Cardiac muscle cell (in vitro differentiated cells and primary cell): ENCODE results near the gene SH3BP1. TPM values are rescaled to one million over a fixed set of nuclear protein-coding genes. Genes with fewer than 3 reads are reported as not detected.
"Not testable (repeated sequence)": the region's sequence is repeated elsewhere in the genome, so short reads cannot be mapped to it uniquely, and the experiment has no call there.

Experiments
- DNase-seq, 2 donors: peaks; one replicate each; pipeline versions ENCODE4 v3.0.0 to v3.0.0-alpha.2; 2010 to 2017; ENCODE audit warnings: low read depth in 1 of 2, low spot score in 1 of 2
- H3K27ac ChIP-seq: fragments of 200-600 bp; sonication (generic); 2 replicates; pipeline ENCODE4 v1.5.1; 2016
- H3K27me3 ChIP-seq: fragments of 200-600 bp; sonication (generic); 2 replicates; pipeline ENCODE4 v1.6.0; 2016; ENCODE audit warnings: control low read depth
- H3K36me3 ChIP-seq: fragments of 200-600 bp; sonication (generic); 2 replicates; pipeline ENCODE4 v1.5.1; 2016; ENCODE audit warnings: control low read depth
- H3K4me1 ChIP-seq: fragments of 200-600 bp; sonication (generic); 2 replicates; pipeline ENCODE4 v1.8.1; 2017; ENCODE audit warnings: low read depth, mild to moderate bottlenecking, mixed run types
- H3K4me3 ChIP-seq: fragments of 200-600 bp; sonication (generic); 2 replicates; pipeline ENCODE4 v1.5.1; 2016; ENCODE audit warnings: mild to moderate bottlenecking
- H3K9me3 ChIP-seq: fragments of 200-600 bp; sonication (generic); 2 replicates; pipeline ENCODE4 v1.5.1; 2017; ENCODE audit warnings: low read depth, mild to moderate bottlenecking, control low read depth
- polyA plus RNA-seq: library from polyadenylated mRNA; unstranded; fragments of >200 nt; fragmentation: Nextera tagmentation; extraction: Ambion mirVana; gene quantifications from 2 replicates; pipeline ENCODE4 v1.2.1, GENCODE V29; 2016
- total RNA-seq: library from RNA; depleted of rRNA; stranded (reverse); fragments of >200 nt; gene quantifications from 2 replicates; pipeline ENCODE4 v1.2.3, GENCODE V29; 2016
- TF ChIP-seq, protein P1 (sequence below): IDR thresholded peaks from 2 replicates; pipeline ENCODE4 v1.5.1; 2012; ENCODE audit warnings: low read depth, mild to moderate bottlenecking, low read length

SH3BP1 gene
- total and polyA plus RNA-seq, 2 experiments from 2014 or later, result 15.0 to 51.9 TPM

DNA sequence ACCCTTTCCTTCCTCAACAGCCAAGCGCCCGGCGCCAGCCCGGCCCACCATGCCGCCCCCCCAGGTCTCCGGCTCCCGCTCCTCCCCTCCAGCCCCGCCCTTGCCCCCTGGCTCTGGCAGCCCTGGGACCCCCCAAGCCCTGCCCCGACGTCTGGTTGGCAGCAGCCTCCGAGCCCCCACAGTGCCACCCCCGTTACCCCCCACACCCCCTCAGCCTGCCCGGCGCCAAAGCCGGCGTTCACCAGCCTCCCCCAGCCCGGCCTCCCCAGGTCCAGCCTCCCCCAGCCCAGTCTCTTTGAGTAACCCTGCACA lies 15.7 kb downstream of the SH3BP1 start:
- Histone ChIP-seq H3K4me3 (no peak overlapping the region), H3K4me1 (peaks cover 5% of the 10 kb centered on the region), H3K36me3 (peaks cover 9% of the 10 kb centered on the region), H3K27ac (no peak overlapping the region), H3K27me3 (no peaks in the 10 kb centered on the region), H3K9me3 (no peaks in the 10 kb centered on the region)
- DNase-seq, result no peak
- TF ChIP-seq, protein P1, sequence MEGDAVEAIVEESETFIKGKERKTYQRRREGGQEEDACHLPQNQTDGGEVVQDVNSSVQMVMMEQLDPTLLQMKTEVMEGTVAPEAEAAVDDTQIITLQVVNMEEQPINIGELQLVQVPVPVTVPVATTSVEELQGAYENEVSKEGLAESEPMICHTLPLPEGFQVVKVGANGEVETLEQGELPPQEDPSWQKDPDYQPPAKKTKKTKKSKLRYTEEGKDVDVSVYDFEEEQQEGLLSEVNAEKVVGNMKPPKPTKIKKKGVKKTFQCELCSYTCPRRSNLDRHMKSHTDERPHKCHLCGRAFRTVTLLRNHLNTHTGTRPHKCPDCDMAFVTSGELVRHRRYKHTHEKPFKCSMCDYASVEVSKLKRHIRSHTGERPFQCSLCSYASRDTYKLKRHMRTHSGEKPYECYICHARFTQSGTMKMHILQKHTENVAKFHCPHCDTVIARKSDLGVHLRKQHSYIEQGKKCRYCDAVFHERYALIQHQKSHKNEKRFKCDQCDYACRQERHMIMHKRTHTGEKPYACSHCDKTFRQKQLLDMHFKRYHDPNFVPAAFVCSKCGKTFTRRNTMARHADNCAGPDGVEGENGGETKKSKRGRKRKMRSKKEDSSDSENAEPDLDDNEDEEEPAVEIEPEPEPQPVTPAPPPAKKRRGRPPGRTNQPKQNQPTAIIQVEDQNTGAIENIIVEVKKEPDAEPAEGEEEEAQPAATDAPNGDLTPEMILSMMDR, result no peak

DNA sequence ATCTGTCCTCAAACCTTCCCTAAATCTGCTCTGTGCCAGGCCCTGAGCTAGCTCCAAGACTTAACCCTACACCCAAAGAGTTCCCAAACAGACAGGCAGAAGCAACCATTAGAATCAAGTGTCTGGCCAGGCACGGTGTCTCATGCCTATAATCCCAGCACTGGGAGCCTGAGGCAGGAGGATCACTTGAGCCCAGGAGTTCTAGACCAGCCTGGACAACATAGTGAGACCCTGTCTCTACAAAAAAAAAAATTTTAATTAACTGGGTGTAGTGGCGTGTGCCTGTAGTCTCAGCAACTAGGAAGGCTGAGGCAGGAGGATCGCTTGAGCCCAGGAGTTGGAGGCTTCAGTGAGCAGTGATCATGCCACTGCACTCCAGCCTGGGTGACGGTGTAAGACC lies 17.1 kb downstream of the SH3BP1 start:
- not testable (repeated sequence) for H3K9me3 ChIP-seq, DNase-seq, H3K27me3 ChIP-seq, H3K4me3 ChIP-seq, H3K27ac ChIP-seq, H3K36me3 ChIP-seq
- peaks cover 13% of the 10 kb centered on the region for H3K4me1 ChIP-seq

DNA sequence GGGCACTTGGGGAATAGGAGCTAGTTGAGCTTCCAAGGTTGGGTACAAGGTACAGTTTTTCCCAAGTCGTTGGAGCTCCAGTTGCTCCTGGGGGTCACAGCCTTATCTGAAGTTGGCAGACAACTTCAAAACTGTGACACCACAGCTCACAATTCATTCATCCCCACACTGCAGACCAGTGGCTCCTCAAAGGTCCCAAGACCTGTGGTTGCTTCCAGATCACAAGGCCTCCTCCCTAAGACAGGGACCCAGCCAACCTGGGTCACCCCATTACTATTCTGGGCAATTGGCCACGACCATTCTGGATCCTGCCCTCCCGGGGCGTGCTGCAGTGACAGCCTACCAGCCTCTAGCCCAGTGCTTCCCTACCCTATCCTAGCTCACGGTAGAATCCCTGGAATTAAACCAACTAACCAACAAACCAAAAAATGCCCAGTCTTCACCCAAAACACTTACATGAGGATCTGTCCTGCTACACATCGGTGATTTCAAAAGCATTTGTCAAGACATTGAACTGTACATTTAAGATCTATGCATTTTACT lies 18.2 kb downstream of the SH3BP1 start:
- peak in 1 of 2 donors; percentile 23 for DNase-seq
- H3K4me3 ChIP-seq, result peak overlapping the region; percentile 41
- TF ChIP-seq, protein P1, result no peak
- H3K36me3 ChIP-seq, result peaks cover 4% of the 10 kb centered on the region
- H3K9me3 ChIP-seq, result no peaks in the 10 kb centered on the region
- peak overlapping the region; percentile 69 for H3K27ac ChIP-seq
- H3K4me1 ChIP-seq, result peaks cover 14% of the 10 kb centered on the region
- H3K27me3 ChIP-seq, result no peaks in the 10 kb centered on the region

DNA sequence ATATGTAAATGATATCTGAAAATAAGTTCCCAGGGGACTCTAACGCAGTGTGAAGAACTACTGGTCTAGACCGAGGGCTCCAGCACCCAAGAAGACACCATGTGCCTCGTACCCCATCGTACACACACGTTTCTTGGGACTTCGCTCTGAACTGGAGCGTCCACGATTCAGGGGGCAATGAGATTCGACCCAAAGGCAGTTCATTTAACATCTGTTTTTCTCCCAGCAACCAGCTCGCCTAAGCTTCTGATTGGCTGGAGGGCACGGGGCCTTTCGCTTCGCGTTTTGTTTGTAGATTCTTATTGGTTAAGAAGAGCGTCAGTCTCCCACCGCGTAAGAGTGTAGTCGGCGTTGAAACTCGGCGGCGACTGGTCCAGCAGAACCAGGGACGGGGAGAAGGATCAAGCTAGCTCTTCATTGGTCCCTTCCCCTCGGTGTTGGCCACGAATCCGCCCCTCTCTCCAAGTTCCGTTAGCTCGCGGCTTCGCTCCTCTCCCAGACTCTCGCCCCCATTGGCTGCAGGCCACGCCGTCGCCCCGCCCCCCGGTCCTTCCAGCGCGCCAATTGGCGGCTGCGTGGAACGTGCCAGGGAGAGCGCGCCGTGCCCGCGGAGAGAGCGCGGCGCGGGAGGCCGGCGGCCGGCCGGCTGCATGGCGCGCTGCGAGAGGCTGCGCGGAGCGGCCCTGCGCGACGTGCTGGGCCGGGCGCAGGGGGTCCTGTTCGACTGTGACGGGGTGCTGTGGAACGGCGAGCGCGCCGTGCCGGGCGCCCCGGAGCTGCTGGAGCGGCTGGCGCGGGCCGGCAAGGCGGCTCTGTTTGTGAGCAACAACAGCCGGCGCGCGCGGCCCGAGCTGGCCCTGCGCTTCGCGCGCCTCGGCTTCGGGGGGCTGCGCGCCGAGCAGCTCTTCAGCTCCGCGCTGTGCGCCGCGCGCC lies 18.9 kb downstream of the SH3BP1 start, which contains the start of gene PDXP:
TSS of gene PDXP (plus strand) at position 591 of the 933 bp plus-strand sequence. CDS start at position 651, 60 bp downstream.
- TF ChIP-seq, protein P1, result no peak
- no peaks in the 10 kb centered on the region for H3K27me3 ChIP-seq
- peak; percentile 100 for DNase-seq
- H3K4me3 ChIP-seq, result peak within 1 kb of the TSS; percentile 92
- peaks cover 14% of the 10 kb centered on the region for H3K4me1 ChIP-seq
- peak within 1 kb of the TSS; percentile 80 for H3K27ac ChIP-seq
- no peaks in the 10 kb centered on the region for H3K9me3 ChIP-seq
- H3K36me3 ChIP-seq, result no peaks in the 10 kb centered on the region

DNA sequence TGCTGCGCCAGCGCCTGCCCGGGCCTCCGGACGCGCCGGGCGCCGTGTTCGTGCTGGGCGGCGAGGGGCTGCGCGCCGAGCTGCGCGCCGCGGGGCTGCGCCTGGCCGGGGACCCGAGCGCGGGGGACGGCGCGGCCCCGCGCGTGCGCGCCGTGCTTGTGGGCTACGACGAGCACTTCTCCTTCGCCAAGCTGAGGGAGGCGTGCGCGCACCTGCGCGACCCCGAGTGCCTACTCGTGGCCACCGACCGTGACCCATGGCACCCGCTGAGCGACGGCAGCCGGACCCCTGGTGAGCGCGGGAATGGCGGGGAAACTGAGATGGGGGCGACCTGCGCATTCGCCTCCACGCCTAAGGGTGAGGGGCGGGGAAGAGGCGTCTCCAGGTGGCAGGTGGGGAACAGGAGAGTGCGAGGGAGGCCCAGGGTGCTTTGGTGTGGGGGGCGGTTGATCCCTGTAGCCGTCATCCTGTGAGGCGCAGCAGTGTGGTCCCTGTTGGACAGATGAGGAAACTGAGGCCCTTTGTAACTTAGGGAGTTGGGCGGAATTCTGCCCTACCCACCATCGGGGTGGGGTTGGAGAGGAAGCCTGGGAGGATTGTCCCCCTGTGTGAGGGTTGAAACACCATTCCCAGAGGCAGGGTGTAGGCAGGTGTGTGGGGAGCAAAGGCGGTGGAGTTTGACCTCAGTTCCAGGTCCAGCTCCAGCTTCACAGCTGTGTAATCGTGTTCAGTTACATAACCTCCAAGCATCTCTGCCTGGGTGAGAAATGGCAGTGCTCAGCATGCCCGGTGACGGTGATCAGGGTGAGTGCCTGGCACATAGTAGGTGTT lies 19.8 kb downstream of the SH3BP1 start:
- H3K27ac ChIP-seq, result no peak overlapping the region
- DNase-seq, result no peak
- peaks cover 14% of the 10 kb centered on the region for H3K4me1 ChIP-seq
- peak overlapping the region; percentile 92 for H3K4me3 ChIP-seq
- no peaks in the 10 kb centered on the region for H3K9me3 ChIP-seq
- TF ChIP-seq, protein P1, result no peak
- H3K36me3 ChIP-seq, result no peaks in the 10 kb centered on the region
- no peaks in the 10 kb centered on the region for H3K27me3 ChIP-seq
